ENCODE results near the gene SNAP25. TPM values are rescaled to one million over a fixed set of nuclear protein-coding genes. Genes with fewer than 3 reads are reported as not detected.

SNAP25 gene
- polyA plus RNA-seq, 1 donor = 25.6 TPM

DNA sequence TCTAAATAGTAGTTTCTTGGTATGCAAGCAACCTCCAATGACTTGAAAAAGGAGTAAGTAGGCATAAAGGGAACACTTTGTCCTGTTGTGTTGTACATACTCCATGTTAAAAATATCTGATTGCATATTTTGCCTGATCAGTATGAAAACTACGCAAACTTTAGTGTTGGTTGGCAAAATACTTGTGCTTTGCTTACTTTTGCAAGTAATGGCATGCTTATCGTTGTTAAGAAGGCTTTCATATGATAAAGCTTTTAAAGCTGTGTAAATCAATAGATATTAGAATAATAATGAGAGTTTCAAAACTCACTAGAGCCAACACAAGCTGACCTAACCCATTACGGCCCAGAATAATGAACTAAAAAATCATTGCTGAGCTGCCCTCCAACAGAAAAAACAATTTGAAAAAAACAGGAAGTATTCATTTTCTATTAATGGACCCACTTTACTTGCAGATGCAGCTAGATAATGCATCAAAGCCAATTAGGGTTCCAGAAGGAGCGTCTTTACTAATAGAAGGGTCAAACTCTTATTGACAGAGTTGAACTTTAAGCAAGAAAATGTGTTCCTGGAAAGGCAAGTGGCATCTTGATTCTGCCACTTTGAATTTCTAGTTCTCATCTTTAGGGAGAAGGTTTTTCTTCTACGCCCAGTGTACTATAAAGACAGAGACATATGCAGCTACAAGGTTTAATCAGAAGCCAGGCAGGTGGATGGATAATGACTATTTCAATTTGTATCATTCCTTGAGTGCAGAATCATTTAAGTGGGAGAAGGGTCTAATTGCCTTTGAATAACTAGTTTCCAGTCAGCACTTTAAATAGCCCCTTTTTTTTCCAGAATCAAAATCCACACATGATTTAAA is 82.2 kb downstream of the SNAP25 start:
- no peak for DNase-seq
- H3K4me1 ChIP-seq (ENCODE audit: control insufficient read depth, insufficient read depth, low read length) = no peaks in the 10 kb centered on the region
- WGBS (ENCODE audit: insufficient coverage, low lambda C conversion rate) = 14% methylated on average over 1 of the region's 5 CpGs
- no peaks in the 10 kb centered on the region for H3K27me3 ChIP-seq (ENCODE audit: control insufficient read depth, insufficient read depth, low read length)
- H3K27ac ChIP-seq (ENCODE audit: low read length) = no peak overlapping the region
- no peaks in the 10 kb centered on the region for H3K36me3 ChIP-seq (ENCODE audit: control insufficient read depth, insufficient read depth, low read length)
- no peak overlapping the region for H3K4me3 ChIP-seq (ENCODE audit: low read length)
- no peaks in the 10 kb centered on the region for H3K9me3 ChIP-seq (ENCODE audit: control insufficient read depth, low read depth, low read length)

DNA sequence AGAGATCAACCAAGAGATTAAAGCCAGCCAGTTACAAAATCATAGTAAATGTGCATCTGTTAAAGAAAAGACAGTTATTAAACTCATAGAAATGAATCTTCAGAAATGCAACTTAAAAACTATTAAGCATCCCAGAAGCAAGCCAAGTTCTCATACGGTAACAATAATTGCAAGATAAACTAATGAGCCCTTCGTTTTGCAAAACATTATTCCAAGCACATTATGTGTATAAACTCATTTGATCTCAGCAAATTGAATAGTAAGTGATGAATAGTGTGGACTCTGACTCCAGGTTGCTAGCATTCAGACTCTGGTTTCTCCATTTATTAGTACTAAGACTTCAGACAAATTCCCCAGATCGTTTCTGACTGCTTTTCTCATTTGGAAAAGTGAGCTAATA is 85.2 kb downstream of the SNAP25 start:
- no peak overlapping the region for H3K27ac ChIP-seq (ENCODE audit: low read length)
- H3K9me3 ChIP-seq (ENCODE audit: control insufficient read depth, low read depth, low read length) = no peaks in the 10 kb centered on the region
- no peaks in the 10 kb centered on the region for H3K4me1 ChIP-seq (ENCODE audit: control insufficient read depth, insufficient read depth, low read length)
- no peaks in the 10 kb centered on the region for H3K27me3 ChIP-seq (ENCODE audit: control insufficient read depth, insufficient read depth, low read length)
- WGBS (ENCODE audit: insufficient coverage, low lambda C conversion rate) = 60% methylated on average over 1 of the region's 3 CpGs
- H3K36me3 ChIP-seq (ENCODE audit: control insufficient read depth, insufficient read depth, low read length) = no peaks in the 10 kb centered on the region
- no peak for DNase-seq
- H3K4me3 ChIP-seq (ENCODE audit: low read length) = no peak overlapping the region

- H3K4me1 ChIP-seq (ENCODE audit: control insufficient read depth, insufficient read depth, low read length) = no peaks in the 10 kb centered on the region
- 86% methylated on average over 3 of the region's 3 CpGs for WGBS (ENCODE audit: insufficient coverage, low lambda C conversion rate)
- H3K36me3 ChIP-seq (ENCODE audit: control insufficient read depth, insufficient read depth, low read length) = no peaks in the 10 kb centered on the region
- DNase-seq = no peak
- no peaks in the 10 kb centered on the region for H3K27me3 ChIP-seq (ENCODE audit: control insufficient read depth, insufficient read depth, low read length)
- H3K4me3 ChIP-seq (ENCODE audit: low read length) = no peak overlapping the region
- no peak overlapping the region for H3K27ac ChIP-seq (ENCODE audit: low read length)
- H3K9me3 ChIP-seq (ENCODE audit: control insufficient read depth, low read depth, low read length) = no peaks in the 10 kb centered on the region
Observed at GRCh38 chr20:10304471-10305046, 85.9 kb downstream of the SNAP25 start.

DNA sequence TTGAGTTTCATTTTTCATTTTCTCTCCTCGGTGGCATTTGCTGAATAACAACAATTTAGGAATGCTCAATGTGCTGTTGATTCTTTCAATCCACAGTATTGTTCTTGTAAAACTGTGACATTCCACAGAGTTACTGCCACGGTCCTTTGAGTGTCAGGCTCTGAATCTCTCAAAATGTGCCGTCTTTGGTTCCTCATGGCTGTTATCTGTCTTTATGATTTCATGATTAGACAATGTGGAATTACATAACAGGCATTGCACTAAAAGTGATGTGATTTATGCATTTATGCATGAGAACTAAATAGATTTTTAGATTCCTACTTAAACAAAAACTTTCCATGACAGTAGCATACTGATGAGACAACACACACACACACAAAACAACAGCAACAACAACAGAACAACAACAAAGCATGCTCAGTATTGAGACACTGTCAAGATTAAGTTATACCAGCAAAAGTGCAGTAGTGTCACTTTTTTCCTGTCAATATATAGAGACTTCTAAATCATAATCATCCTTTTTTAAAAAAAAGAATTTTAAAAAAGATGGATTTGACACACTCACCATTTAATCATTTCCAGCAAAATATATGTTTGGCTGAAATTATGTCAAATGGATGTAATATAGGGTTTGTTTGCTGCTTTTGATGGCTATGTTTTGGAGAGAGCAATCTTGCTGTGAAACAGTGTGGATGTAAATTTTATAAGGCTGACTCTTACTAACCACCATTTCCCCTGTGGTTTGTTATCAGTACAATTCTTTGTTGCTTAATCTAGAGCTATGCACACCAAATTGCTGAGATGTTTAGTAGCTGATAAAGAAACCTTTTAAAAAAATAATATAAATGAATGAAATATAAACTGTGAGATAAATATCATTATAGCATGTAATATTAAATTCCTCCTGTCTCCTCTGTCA is 88.1 kb downstream of the SNAP25 start:
- Histone ChIP-seq H3K4me3 (ENCODE audit: low read length) (no peak overlapping the region), H3K4me1 (ENCODE audit: control insufficient read depth, insufficient read depth, low read length) (no peaks in the 10 kb centered on the region), H3K27me3 (ENCODE audit: control insufficient read depth, insufficient read depth, low read length) (no peaks in the 10 kb centered on the region), H3K27ac (ENCODE audit: low read length) (no peak overlapping the region), H3K9me3 (ENCODE audit: control insufficient read depth, low read depth, low read length) (no peaks in the 10 kb centered on the region), H3K36me3 (ENCODE audit: control insufficient read depth, insufficient read depth, low read length) (no peaks in the 10 kb centered on the region)
- DNase-seq = no peak
- WGBS (ENCODE audit: insufficient coverage, low lambda C conversion rate) = 33% methylated on average over 1 of the region's 3 CpGs

GRCh38 chr20:10307359-10307735 is 88.7 kb downstream of the SNAP25 start:
- H3K36me3 ChIP-seq (ENCODE audit: control insufficient read depth, insufficient read depth, low read length) = no peaks in the 10 kb centered on the region
- H3K4me1 ChIP-seq (ENCODE audit: control insufficient read depth, insufficient read depth, low read length) = no peaks in the 10 kb centered on the region
- WGBS (ENCODE audit: insufficient coverage, low lambda C conversion rate) = 73% methylated on average over 2 of the region's 3 CpGs
- H3K9me3 ChIP-seq (ENCODE audit: control insufficient read depth, low read depth, low read length) = no peaks in the 10 kb centered on the region
- H3K4me3 ChIP-seq (ENCODE audit: low read length) = no peak overlapping the region
- DNase-seq = no peak
- no peak overlapping the region for H3K27ac ChIP-seq (ENCODE audit: low read length)
- no peaks in the 10 kb centered on the region for H3K27me3 ChIP-seq (ENCODE audit: control insufficient read depth, insufficient read depth, low read length)

DNA sequence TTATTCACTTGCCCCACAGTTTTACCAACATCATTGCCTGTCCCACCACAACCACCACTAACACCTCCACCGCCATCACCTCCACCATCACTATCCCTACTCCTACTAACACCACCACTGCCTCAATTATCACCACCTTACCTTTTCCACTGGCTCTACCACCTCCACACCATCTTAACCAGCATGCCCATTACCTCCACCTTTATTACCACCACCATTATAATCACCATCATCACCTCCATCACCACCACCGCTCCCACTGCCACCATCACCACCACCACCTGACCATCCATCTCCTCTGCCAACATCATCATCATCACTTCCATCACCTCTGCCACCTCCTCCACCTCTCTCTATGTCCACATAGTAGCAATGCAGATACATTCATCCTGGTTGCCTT is 90.0 kb downstream of the SNAP25 start:
- DNase-seq = no peak
- WGBS (ENCODE audit: insufficient coverage, low lambda C conversion rate) = no CpG with 5 or more reads among the region's 2 CpGs
- H3K27ac ChIP-seq (ENCODE audit: low read length) = no peak overlapping the region
- no peak overlapping the region for H3K4me3 ChIP-seq (ENCODE audit: low read length)
- H3K36me3 ChIP-seq (ENCODE audit: control insufficient read depth, insufficient read depth, low read length) = no peaks in the 10 kb centered on the region
- no peaks in the 10 kb centered on the region for H3K27me3 ChIP-seq (ENCODE audit: control insufficient read depth, insufficient read depth, low read length)
- H3K9me3 ChIP-seq (ENCODE audit: control insufficient read depth, low read depth, low read length) = no peaks in the 10 kb centered on the region
- H3K4me1 ChIP-seq (ENCODE audit: control insufficient read depth, insufficient read depth, low read length) = no peaks in the 10 kb centered on the region

GRCh38 chr20:10309326-10309725 is 90.7 kb downstream of the SNAP25 start:
- DNase-seq = no peak
- Histone ChIP-seq H3K27ac (ENCODE audit: low read length) (no peak overlapping the region), H3K4me3 (ENCODE audit: low read length) (no peak overlapping the region), H3K36me3 (ENCODE audit: control insufficient read depth, insufficient read depth, low read length) (no peaks in the 10 kb centered on the region), H3K27me3 (ENCODE audit: control insufficient read depth, insufficient read depth, low read length) (no peaks in the 10 kb centered on the region), H3K9me3 (ENCODE audit: control insufficient read depth, low read depth, low read length) (no peaks in the 10 kb centered on the region), H3K4me1 (ENCODE audit: control insufficient read depth, insufficient read depth, low read length) (no peaks in the 10 kb centered on the region)
- WGBS (ENCODE audit: insufficient coverage, low lambda C conversion rate) = no CpG with 5 or more reads among the region's 2 CpGs

DNA sequence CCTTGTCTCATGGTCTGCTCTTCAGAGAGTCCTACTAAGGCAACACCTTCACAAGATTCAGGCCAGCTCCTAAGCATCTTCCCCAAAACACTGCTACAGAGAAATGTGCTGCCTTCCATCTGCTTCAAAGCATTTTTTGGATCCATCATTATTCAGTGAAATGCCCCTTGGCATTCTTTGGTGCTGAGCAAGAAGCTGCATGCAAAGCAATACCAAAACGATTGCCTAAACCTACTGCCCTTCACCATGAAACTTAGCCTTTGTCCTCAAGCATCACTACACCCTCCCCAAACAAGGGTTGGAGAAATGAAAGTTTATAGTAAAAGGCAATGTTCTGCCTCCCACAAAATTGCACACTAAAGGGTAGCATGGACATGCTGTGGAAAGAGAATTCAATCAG is 93.5 kb downstream of the SNAP25 start:
- Histone ChIP-seq H3K4me1 (ENCODE audit: control insufficient read depth, insufficient read depth, low read length) (no peaks in the 10 kb centered on the region), H3K27ac (ENCODE audit: low read length) (no peak overlapping the region), H3K27me3 (ENCODE audit: control insufficient read depth, insufficient read depth, low read length) (no peaks in the 10 kb centered on the region), H3K9me3 (ENCODE audit: control insufficient read depth, low read depth, low read length) (peaks cover 4% of the 10 kb centered on the region), H3K36me3 (ENCODE audit: control insufficient read depth, insufficient read depth, low read length) (no peaks in the 10 kb centered on the region), H3K4me3 (ENCODE audit: low read length) (no peak overlapping the region)
- DNase-seq = no peak
- WGBS (ENCODE audit: insufficient coverage, low lambda C conversion rate) = 100% methylated on average over 1 of the region's 1 CpG

GRCh38 chr20:10313215-10313614 is 94.6 kb downstream of the SNAP25 start:
- no peaks in the 10 kb centered on the region for H3K4me1 ChIP-seq (ENCODE audit: control insufficient read depth, insufficient read depth, low read length)
- no peak for DNase-seq
- H3K4me3 ChIP-seq (ENCODE audit: low read length) = no peak overlapping the region
- no peaks in the 10 kb centered on the region for H3K27me3 ChIP-seq (ENCODE audit: control insufficient read depth, insufficient read depth, low read length)
- peaks cover 4% of the 10 kb centered on the region for H3K9me3 ChIP-seq (ENCODE audit: control insufficient read depth, low read depth, low read length)
- no peaks in the 10 kb centered on the region for H3K36me3 ChIP-seq (ENCODE audit: control insufficient read depth, insufficient read depth, low read length)
- H3K27ac ChIP-seq (ENCODE audit: low read length) = no peak overlapping the region

DNA sequence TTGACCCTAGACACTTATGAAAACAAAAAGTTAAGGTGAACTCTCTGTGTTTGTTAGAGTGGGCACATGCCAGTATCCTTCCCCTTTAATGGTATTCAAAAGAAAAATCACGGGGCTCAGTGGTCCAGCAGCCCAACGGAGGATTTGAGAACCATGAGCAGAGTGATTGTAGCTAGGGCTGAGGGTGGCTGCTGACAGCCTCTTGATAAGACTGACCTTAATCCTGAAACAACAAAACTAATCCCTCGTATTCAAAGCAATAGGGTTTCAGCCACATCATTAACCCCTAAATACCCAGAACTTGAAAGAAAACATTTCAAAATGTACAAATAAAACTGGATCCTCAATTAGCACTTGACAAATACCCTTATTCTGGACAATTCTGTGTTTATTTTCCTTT is 95.1 kb downstream of the SNAP25 start:
- Histone ChIP-seq H3K9me3 (ENCODE audit: control insufficient read depth, low read depth, low read length) (peaks cover 4% of the 10 kb centered on the region), H3K4me1 (ENCODE audit: control insufficient read depth, insufficient read depth, low read length) (no peaks in the 10 kb centered on the region), H3K27ac (ENCODE audit: low read length) (no peak overlapping the region), H3K4me3 (ENCODE audit: low read length) (no peak overlapping the region), H3K36me3 (ENCODE audit: control insufficient read depth, insufficient read depth, low read length) (no peaks in the 10 kb centered on the region), H3K27me3 (ENCODE audit: control insufficient read depth, insufficient read depth, low read length) (no peaks in the 10 kb centered on the region)
- no peak for DNase-seq
- whole genome bisulfite sequencing (ENCODE audit: insufficient coverage, low lambda C conversion rate) = no CpG with 5 or more reads among the region's 3 CpGs

All from large intestine (tissue), 3 donors.